ENCODE data around the gene CD84.
A peak's percentile ranks its signal among the peaks of the same experiment; 100 is the strongest.
"Not testable (repeated sequence)": the region's sequence is repeated elsewhere in the genome, so short reads cannot be mapped to it uniquely, and the experiment has no call there.

Gene CD84

GRCh38 chr1:160588468-160588867 is 9.2 kb upstream of the CD84 start:
- no peaks in the 10 kb centered on the region for H3K27me3 ChIP-seq
- H3K4me1 ChIP-seq (ENCODE audit: control insufficient read depth in 1 of 2, insufficient read depth in 1 of 2, low read depth in 1 of 2, low read length in 1 of 2) = no peaks in the 10 kb centered on the region
- no peak overlapping the region for H3K4me3 ChIP-seq (ENCODE audit: low read depth in 1 of 2, low read length in 1 of 2)
- no peaks in the 10 kb centered on the region for H3K36me3 ChIP-seq
- H3K9me3 ChIP-seq = no peaks in the 10 kb centered on the region
- H3K27ac ChIP-seq = no peak overlapping the region
- TF ChIP-seq, protein P1, sequence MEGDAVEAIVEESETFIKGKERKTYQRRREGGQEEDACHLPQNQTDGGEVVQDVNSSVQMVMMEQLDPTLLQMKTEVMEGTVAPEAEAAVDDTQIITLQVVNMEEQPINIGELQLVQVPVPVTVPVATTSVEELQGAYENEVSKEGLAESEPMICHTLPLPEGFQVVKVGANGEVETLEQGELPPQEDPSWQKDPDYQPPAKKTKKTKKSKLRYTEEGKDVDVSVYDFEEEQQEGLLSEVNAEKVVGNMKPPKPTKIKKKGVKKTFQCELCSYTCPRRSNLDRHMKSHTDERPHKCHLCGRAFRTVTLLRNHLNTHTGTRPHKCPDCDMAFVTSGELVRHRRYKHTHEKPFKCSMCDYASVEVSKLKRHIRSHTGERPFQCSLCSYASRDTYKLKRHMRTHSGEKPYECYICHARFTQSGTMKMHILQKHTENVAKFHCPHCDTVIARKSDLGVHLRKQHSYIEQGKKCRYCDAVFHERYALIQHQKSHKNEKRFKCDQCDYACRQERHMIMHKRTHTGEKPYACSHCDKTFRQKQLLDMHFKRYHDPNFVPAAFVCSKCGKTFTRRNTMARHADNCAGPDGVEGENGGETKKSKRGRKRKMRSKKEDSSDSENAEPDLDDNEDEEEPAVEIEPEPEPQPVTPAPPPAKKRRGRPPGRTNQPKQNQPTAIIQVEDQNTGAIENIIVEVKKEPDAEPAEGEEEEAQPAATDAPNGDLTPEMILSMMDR (IDR thresholded peaks at IDR 0.05) = no peak

DNA sequence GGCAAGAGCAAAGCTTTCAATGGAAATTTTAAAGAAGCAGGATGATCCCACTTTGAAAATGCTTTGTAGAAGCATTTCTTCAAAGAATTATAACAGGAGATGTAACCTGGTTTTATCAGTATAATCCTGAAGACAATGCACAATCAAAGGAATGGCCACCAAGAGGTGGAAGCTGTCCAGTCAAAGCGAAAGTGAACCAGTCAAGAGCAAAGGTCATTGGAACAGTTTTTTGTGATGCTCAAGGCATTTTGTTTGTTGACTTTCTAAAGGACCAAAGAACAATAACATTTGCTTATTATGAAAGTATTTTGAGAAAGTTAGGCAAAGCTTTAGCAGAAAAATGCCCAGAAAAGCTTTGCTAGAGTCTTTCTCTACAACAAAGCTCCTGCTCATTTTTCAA is 5.5 kb upstream of the CD84 start:
- TF ChIP-seq, protein P1 (IDR thresholded peaks at IDR 0.05) = no peak
- no peak overlapping the region for H3K4me3 ChIP-seq (ENCODE audit: low read depth in 1 of 2, low read length in 1 of 2)
- H3K36me3 ChIP-seq = no peaks in the 10 kb centered on the region
- peaks cover 2 to 8% of the 10 kb centered on the region in 2 experiments for H3K4me1 ChIP-seq (ENCODE audit: control insufficient read depth in 1 of 2, insufficient read depth in 1 of 2, low read depth in 1 of 2, low read length in 1 of 2)
- no peaks in the 10 kb centered on the region for H3K27me3 ChIP-seq
- no peaks in the 10 kb centered on the region for H3K9me3 ChIP-seq
- H3K27ac ChIP-seq = no peak overlapping the region

DNA sequence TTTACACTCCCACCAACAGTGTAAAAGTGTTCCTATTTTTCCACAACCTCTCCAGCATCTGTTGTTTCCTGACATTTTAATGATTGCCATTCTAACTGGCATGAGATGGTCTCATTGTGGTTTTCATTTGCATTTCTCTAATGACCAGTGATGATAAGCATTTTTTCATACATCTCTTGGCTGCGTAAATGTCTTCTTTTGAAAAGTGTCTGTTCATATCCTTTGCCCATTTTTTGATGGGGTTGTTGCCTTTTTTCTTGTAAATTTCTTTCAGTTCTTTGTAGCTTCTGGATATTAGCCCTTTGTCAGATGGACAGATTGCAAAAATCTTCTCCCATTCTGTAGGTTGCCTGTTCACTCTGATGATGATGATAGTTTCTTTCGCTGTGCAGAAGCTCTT is 3.7 kb upstream of the CD84 start:
- H3K36me3 ChIP-seq; H3K4me3 ChIP-seq (ENCODE audit: low read depth in 1 of 2, low read length in 1 of 2); H3K27me3 ChIP-seq; H3K27ac ChIP-seq; H3K9me3 ChIP-seq: not testable (repeated sequence)
- peaks cover 12 to 26% of the 10 kb centered on the region in 2 experiments for H3K4me1 ChIP-seq (ENCODE audit: control insufficient read depth in 1 of 2, insufficient read depth in 1 of 2, low read depth in 1 of 2, low read length in 1 of 2)

DNA sequence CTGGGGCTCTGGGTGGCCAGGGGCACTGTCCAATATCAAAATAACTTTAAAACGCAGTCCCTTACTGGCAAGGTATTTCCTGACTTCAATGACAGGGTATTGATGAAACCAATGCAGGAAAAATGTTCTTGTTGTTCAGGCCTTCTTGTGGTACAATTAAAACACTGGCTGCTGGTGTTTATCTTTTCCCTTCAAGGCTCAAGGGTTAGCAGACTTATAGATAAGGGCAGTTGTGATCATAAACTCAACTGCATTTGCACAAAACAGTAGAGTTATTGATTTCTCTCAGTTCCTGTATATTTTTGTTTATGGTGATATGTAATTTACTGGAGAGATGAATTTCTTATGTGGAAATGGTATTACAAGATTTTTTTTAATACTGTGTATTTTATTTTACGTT is 2.7 kb upstream of the CD84 start:
- no peak overlapping the region for H3K27ac ChIP-seq
- H3K9me3 ChIP-seq = no peaks in the 10 kb centered on the region
- H3K4me1 ChIP-seq (ENCODE audit: control insufficient read depth in 1 of 2, insufficient read depth in 1 of 2, low read depth in 1 of 2, low read length in 1 of 2) = peaks cover 12 to 32% of the 10 kb centered on the region in 2 experiments
- H3K27me3 ChIP-seq = no peaks in the 10 kb centered on the region
- no peaks in the 10 kb centered on the region for H3K36me3 ChIP-seq
- TF ChIP-seq, protein P1 (IDR thresholded peaks at IDR 0.05) = no peak
- H3K4me3 ChIP-seq (ENCODE audit: low read depth in 1 of 2, low read length in 1 of 2) = no peak overlapping the region

DNA sequence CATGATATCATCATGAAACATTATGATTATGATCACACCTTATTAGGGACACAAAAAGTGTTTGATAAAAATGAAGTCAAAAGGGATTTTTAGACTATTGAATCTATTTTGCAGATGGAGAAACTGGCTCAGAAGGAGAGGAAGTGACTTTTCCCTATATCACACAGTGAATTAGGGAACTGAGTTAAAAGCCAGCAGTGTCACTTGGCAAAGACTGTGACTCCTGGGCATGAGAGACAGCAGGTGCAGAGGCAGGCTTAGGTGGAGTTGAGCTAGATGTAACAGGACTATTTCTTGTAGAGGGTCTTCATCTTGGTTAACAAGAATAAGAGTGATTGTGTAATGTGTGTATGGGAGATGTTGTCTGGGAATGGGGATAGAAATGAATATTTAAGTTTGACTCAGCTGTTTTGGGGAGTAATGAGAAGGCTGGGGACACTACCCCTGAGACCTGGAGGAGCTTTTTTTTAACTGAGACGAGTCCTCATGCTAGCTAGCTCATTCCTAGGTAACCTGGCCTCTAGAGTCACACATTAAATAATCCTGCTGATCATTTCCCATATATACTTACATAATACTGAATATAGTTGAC is 1.0 kb upstream of the CD84 start:
- peaks cover 17 to 46% of the 10 kb centered on the region in 2 experiments for H3K4me1 ChIP-seq (ENCODE audit: control insufficient read depth in 1 of 2, insufficient read depth in 1 of 2, low read depth in 1 of 2, low read length in 1 of 2)
- H3K4me3 ChIP-seq (ENCODE audit: low read depth in 1 of 2, low read length in 1 of 2) = no peak overlapping the region

GRCh38 chr1:160578525-160579191 is 638 bp downstream of the CD84 start:
- TF ChIP-seq, protein P1 (IDR thresholded peaks at IDR 0.05) = no peak
- Histone ChIP-seq H3K9me3 (no peaks in the 10 kb centered on the region), H3K27me3 (no peaks in the 10 kb centered on the region), H3K4me3 (ENCODE audit: low read depth in 1 of 2, low read length in 1 of 2) (peak overlapping the region in 1 of 2 experiments; percentile 48), H3K36me3 (no peaks in the 10 kb centered on the region), H3K27ac (peak overlapping the region; percentile 66), H3K4me1 (ENCODE audit: control insufficient read depth in 1 of 2, insufficient read depth in 1 of 2, low read depth in 1 of 2, low read length in 1 of 2) (peaks cover 28 to 59% of the 10 kb centered on the region in 2 experiments)

More for the DNA sequence above, 1.0 kb upstream of the CD84 start:
- TF ChIP-seq, protein P1 (IDR thresholded peaks at IDR 0.05) = no peak
- H3K36me3 ChIP-seq = no peaks in the 10 kb centered on the region
- H3K27me3 ChIP-seq = no peaks in the 10 kb centered on the region
- no peaks in the 10 kb centered on the region for H3K9me3 ChIP-seq
- no peak overlapping the region for H3K27ac ChIP-seq

All from neutrophil (primary cell).